Measurements from ENCODE around the gene PDE10A. TPM values are rescaled to one million over a fixed set of nuclear protein-coding genes. Genes with fewer than 3 reads are reported as not detected.

The PDE10A gene
- total RNA-seq, 1 experiment from 2014 or later: 3.1 TPM

- no peak for TF ChIP-seq ARID4B (CRISPR knock-in tag; IDR thresholded peaks at IDR 0.05; ENCODE audit: borderline replicate concordance)
Observed at GRCh38 chr6:165661664-165662025, 1.4 kb downstream of the PDE10A start (continued).

DNA sequence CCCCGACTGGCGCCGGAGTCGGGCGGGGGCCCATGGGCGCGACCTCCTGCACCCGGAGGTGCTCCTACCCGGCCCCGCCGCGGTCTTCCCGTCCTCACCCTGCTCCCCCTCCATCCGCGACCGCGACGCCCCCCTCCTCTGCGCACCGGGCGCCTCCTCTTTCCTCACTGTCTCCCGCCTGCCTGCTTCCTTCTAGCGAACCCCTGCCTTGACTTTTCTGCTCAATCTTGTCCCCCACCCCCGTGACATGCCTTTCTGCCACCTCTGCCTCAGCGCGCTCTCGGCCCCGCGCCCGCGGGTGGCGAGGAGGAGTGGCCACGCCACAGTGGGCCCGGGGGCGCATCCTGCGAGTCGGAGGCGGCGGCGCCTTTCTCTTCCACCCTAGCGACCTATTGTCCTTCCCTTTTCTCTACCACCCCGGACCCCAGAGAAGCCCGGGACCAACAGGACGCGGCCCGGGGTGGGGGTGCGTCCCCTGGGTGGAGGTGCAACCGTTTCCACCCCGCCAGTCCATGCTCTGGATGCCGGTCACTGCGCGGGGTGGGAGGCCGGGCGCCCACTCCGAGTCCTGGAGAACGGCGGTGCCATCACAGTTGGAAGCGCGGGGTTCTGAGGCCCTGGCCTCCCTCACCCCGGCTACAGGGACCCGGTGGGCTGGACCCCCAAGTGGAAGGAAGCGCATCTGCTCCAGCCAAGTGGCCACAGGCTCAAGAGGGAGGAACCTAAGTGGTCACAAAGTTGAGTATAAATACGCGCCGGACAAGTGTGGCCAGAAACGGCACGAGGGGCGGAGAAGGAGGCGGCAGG, 2.0 kb downstream of the PDE10A start:
- no peak for DNase-seq (ENCODE audit: low spot score)
- peaks cover 77% of the 10 kb centered on the region for H3K27me3 Mint-ChIP-seq (ENCODE audit: low read depth)
- CTCF ChIA-PET: interaction anchor here (0.6 kb wide), 1 partner anchor 221 kb away, joined by 3 read pairs; no protein-coding TSS in a partner anchor

DNA sequence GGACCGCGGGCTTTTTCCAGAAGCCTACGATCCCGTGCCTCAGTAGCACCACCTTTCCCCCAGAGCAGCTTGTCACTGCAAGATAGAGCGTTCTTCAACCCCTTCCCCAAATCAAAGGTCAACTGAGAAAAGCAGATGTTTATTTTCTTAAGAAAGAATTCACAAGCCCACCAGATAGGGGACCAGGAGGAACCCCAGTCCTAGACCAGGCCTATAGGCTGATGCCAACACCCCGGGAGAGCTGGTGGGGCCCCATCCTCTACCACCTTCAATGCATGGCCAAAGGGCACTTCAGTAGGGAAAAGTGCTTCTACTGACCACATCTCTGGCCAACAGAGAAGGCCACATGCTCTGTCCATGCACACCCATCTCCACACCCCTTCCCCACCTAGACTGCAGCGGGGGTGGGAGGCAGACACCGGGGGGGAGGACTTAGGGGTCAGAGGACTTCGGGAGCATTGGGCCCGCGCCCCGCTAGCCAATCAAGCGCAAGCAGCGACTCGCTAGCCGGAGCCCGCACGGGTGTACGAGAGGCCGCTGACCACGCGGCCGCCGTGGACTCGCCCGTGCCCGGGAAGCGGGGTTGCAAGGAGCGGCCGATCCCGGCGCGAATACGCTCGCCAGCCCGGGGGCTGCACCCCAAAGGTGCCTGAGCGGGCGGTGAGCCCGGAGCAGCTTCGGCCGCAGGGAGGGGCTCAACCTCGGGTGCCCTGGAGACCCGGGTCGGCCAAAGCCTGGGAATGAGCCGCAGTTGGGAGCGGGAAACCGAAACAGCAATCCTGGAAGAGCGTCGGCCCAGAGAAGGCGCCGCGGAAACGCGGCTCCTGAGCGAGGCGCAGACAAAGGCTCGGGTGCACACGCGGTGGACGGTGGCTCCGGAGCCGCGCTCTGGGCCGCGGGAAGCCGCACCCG, 2.8 kb downstream of the PDE10A start:
- H3K27me3 Mint-ChIP-seq (ENCODE audit: low read depth): peaks cover 68% of the 10 kb centered on the region
- no peaks in the 10 kb centered on the region for H3K36me3 Mint-ChIP-seq
- ChIA-PET POLR2A (no interaction called here), CTCF (interaction anchor here (1.1 to 1.3 kb wide), 2 partner anchors 11 to 220 kb away, joined by 3 to 4 read pairs; no protein-coding TSS in a partner anchor)
- H3K27ac Mint-ChIP-seq: no peak overlapping the region
- ATAC-seq: peak; percentile 7
- DNase-seq (ENCODE audit: low spot score): peak; percentile 47
- H3K4me1 Mint-ChIP-seq: peaks cover 23% of the 10 kb centered on the region
- H3K9me3 Mint-ChIP-seq: no peaks in the 10 kb centered on the region
- H3K4me3 Mint-ChIP-seq: peak overlapping the region; percentile 59
- TF ChIP-seq PRDM15 (CRISPR knock-in tag; IDR thresholded peaks at IDR 0.05) (0 out of 2 replicates have a peak, but pooled peaks have one; percentile 27), ESRRA (CRISPR knock-in tag; IDR thresholded peaks at IDR 0.05; ENCODE audit: borderline replicate concordance) (peak; percentile 78; the same call in 1 of the 2 replicates), PREB (CRISPR knock-in tag; IDR thresholded peaks at IDR 0.05; ENCODE audit: borderline replicate concordance) (no peak), MYBL2 (CRISPR knock-in tag; IDR thresholded peaks at IDR 0.05) (peak; percentile 63; the same call in 1 of the 2 replicates), FOXJ3 (CRISPR knock-in tag; IDR thresholded peaks at IDR 0.05; ENCODE audit: borderline replicate concordance) (no peak), ATF1 (CRISPR knock-in tag; IDR thresholded peaks at IDR 0.05) (no peak), CREB1 (CRISPR knock-in tag; IDR thresholded peaks at IDR 0.05) (no peak), NFYB (CRISPR knock-in tag; conservative IDR thresholded peaks at IDR 0.05; ENCODE audit: low read depth) (peak; percentile 20; the same call in 1 of the 2 replicates), ZBTB43 (CRISPR knock-in tag; IDR thresholded peaks at IDR 0.05) (0 out of 2 replicates have a peak, but pooled peaks have one; percentile 37)
- TF ChIP-seq, protein P1, sequence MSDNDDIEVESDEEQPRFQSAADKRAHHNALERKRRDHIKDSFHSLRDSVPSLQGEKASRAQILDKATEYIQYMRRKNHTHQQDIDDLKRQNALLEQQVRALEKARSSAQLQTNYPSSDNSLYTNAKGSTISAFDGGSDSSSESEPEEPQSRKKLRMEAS (CRISPR knock-in tag; IDR thresholded peaks at IDR 0.05): peak; percentile 73
- TF ChIP-seq, protein P2, sequence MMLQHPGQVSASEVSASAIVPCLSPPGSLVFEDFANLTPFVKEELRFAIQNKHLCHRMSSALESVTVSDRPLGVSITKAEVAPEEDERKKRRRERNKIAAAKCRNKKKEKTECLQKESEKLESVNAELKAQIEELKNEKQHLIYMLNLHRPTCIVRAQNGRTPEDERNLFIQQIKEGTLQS (CRISPR knock-in tag; conservative IDR thresholded peaks at IDR 0.05): no peak
- TF ChIP-seq, protein P3, sequence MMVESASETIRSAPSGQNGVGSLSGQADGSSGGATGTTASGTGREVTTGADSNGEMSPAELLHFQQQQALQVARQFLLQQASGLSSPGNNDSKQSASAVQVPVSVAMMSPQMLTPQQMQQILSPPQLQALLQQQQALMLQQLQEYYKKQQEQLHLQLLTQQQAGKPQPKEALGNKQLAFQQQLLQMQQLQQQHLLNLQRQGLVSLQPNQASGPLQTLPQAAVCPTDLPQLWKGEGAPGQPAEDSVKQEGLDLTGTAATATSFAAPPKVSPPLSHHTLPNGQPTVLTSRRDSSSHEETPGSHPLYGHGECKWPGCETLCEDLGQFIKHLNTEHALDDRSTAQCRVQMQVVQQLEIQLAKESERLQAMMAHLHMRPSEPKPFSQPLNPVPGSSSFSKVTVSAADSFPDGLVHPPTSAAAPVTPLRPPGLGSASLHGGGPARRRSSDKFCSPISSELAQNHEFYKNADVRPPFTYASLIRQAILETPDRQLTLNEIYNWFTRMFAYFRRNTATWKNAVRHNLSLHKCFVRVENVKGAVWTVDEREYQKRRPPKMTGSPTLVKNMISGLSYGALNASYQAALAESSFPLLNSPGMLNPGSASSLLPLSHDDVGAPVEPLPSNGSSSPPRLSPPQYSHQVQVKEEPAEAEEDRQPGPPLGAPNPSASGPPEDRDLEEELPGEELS (CRISPR knock-in tag; IDR thresholded peaks at IDR 0.05): 0 out of 2 replicates have a peak, but pooled peaks have one; percentile 29

More for the DNA sequence above, 2.0 kb downstream of the PDE10A start:
- no peaks in the 10 kb centered on the region for H3K9me3 Mint-ChIP-seq
- H3K4me3 Mint-ChIP-seq: peak overlapping the region; percentile 72
- no peaks in the 10 kb centered on the region for H3K36me3 Mint-ChIP-seq
- POLR2A ChIA-PET: no interaction called here
- H3K4me1 Mint-ChIP-seq: peaks cover 27% of the 10 kb centered on the region
- ATAC-seq: no peak
- H3K27ac Mint-ChIP-seq: no peak overlapping the region
- TF ChIP-seq ZNF423 (CRISPR knock-in tag; IDR thresholded peaks at IDR 0.05) (0 out of 2 replicates have a peak, but pooled peaks have one; percentile 39), JUN (CRISPR knock-in tag; IDR thresholded peaks at IDR 0.05) (no peak), IRF2 (CRISPR knock-in tag; IDR thresholded peaks at IDR 0.05; ENCODE audit: borderline replicate concordance, low read depth) (no peak), EMX1 (CRISPR knock-in tag; IDR thresholded peaks at IDR 0.05) (no peak), GTF2I (CRISPR knock-in tag; conservative IDR thresholded peaks at IDR 0.05) (0 out of 2 replicates have a peak, but pooled peaks have one; percentile 21)

All from WTC11 (cell line).